Keratinocyte (primary cell): Measurements from ENCODE around the gene SPTLC2. TPM values are rescaled to one million over a fixed set of nuclear protein-coding genes. Genes with fewer than 3 reads are reported as not detected.

Experiments used
- DNase-seq: peaks from one replicate; pipeline ENCODE4 v3.0.0-alpha.2; 2011; ENCODE audit warnings: low read depth, missing footprints, low spot score
- FAIRE-seq: peaks from 2 replicates; lab custom pipeline; 2011; peaks lifted over from hg19 to GRCh38; lab: Jason Lieb, UNC
- H2AFZ ChIP-seq: 2 replicates; pipeline ENCODE4 v1.6.0; 2012; ENCODE audit warnings: low read length, control low read depth, inconsistent platforms; ENCODE audit not compliant: control insufficient read depth
- H3K27ac ChIP-seq: 2 replicates; pipeline ENCODE4 v1.5.1; 2011; ENCODE audit warnings: low read length; ENCODE audit not compliant: control insufficient read depth, insufficient read depth
- H3K27me3 ChIP-seq: 3 replicates; pipeline ENCODE4 v1.6.0; 2011; ENCODE audit warnings: low read length; ENCODE audit not compliant: control insufficient read depth, insufficient read depth; ENCODE audit errors: extremely low read depth
- H3K36me3 ChIP-seq, 2 experiments: 2 replicates in 1 of 2; 3 replicates in 1 of 2; pipeline ENCODE4 v1.5.1; 2011; ENCODE audit warnings: low read length in 2 of 2, mild to moderate bottlenecking in 1 of 2; ENCODE audit not compliant: control insufficient read depth in 2 of 2, insufficient read depth in 2 of 2; ENCODE audit errors: extremely low read depth in 1 of 2
- H3K4me1 ChIP-seq: 3 replicates; pipeline ENCODE4 v1.5.1; 2011; ENCODE audit warnings: low read length; ENCODE audit not compliant: control insufficient read depth, insufficient read depth; ENCODE audit errors: extremely low read depth
- H3K4me2 ChIP-seq: 3 replicates; pipeline ENCODE4 v1.6.0; 2011; ENCODE audit warnings: low read depth, low read length; ENCODE audit not compliant: control insufficient read depth, insufficient read depth; ENCODE audit errors: extremely low read depth
- H3K4me3 ChIP-seq, 3 experiments: fragments of 200-600 bp in 1 of 3; sonication (generic) in 1 of 3; 2 replicates in 2 of 3; 3 replicates in 1 of 3; pipeline ENCODE4 v1.5.1; 2011 to 2016; ENCODE audit warnings: low read length in 3 of 3, mild to moderate bottlenecking in 3 of 3, control low read depth in 2 of 3, inconsistent platforms in 1 of 3, low read depth in 1 of 3, mixed read lengths in 1 of 3, mixed run types in 1 of 3, moderate library complexity in 1 of 3; ENCODE audit not compliant: control insufficient read depth in 2 of 3, insufficient read depth in 2 of 3; ENCODE audit errors: extremely low read depth in 1 of 3
- H3K79me2 ChIP-seq: 2 replicates; pipeline ENCODE4 v1.6.0; 2012; ENCODE audit warnings: low read length; ENCODE audit not compliant: control insufficient read depth, insufficient read depth
- H3K9ac ChIP-seq: 3 replicates; pipeline ENCODE4 v1.6.0; 2011; ENCODE audit warnings: low read length; ENCODE audit not compliant: control insufficient read depth, insufficient read depth; ENCODE audit errors: extremely low read depth
- H3K9me1 ChIP-seq: 3 replicates; pipeline ENCODE4 v1.6.0; 2011; ENCODE audit warnings: low read length; ENCODE audit not compliant: control insufficient read depth, insufficient read depth; ENCODE audit errors: extremely low read depth
- H3K9me3 ChIP-seq: 2 replicates; pipeline ENCODE4 v1.5.1; 2012; ENCODE audit warnings: low read depth, low read length; ENCODE audit not compliant: control insufficient read depth
- H4K20me1 ChIP-seq: 3 replicates; pipeline ENCODE4 v1.6.0; 2011; ENCODE audit warnings: low read length; ENCODE audit not compliant: control insufficient read depth, insufficient read depth; ENCODE audit errors: extremely low read depth
- EZH2 ChIP-seq: IDR thresholded peaks from one replicate; pipeline ENCODE4 v1.6.1; 2012; ENCODE audit warnings: inconsistent platforms, mild to moderate bottlenecking, low read length, moderate library complexity
- dilution Hi-C: fragments of 300-500 bp; cut with MboI; formaldehyde crosslinking; loops from one replicate; pipeline ENCODE4 v1.7.0; 2020; ENCODE audit warnings: low sequenced_read_pairs; ENCODE audit not compliant: extremely low pct_ligation_motif_present
- polyA plus RNA-seq, 5 experiments: library from polyadenylated mRNA; depleted of rRNA in 3 of 5; stranded (reverse) in 3 of 5; stranded (forward) in 1 of 5; unstranded in 1 of 5; fragments of >200 nt; gene quantifications; 1 replicate in 1 of 5; 2 replicates in 3 of 5; 3 replicates in 1 of 5; pipeline versions ENCODE4 v1.2.1 to v1.2.3, GENCODE V29; 2011 to 2012; ENCODE audit warnings: missing spikeins in 2 of 5, low read depth in 1 of 5, low replicate concordance in 1 of 5
- TF ChIP-seq, protein P1 (sequence below), 3 experiments: IDR thresholded peaks in 1 of 3; conservative IDR thresholded peaks in 1 of 3; optimal IDR thresholded peaks in 1 of 3; 2 replicates in 2 of 3; 3 replicates in 1 of 3; pipeline versions ENCODE3 to v1.5.1; 2011; ENCODE audit warnings: low read length in 3 of 3, mild to moderate bottlenecking in 3 of 3, moderate library complexity in 2 of 3, control low read depth in 1 of 3, inconsistent platforms in 1 of 3; ENCODE audit not compliant: insufficient read depth in 2 of 3; ENCODE audit errors: extremely low read depth in 1 of 3

SPTLC2 gene
- polyA plus RNA-seq, 1 donor (not counting 4 experiments of a cell fraction or from before 2014, with no cell fraction given): 46.8 TPM

- Histone ChIP-seq H3K27ac (no peak overlapping the region), H2AFZ (no peak overlapping the region), H3K9me1 (no peaks in the 10 kb centered on the region), H4K20me1 (peaks cover 5% of the 10 kb centered on the region), H3K4me1 (no peaks in the 10 kb centered on the region), H3K4me3 (no peak overlapping the region), H3K36me3 (peaks cover 6 to 8% of the 10 kb centered on the region in 2 experiments), H3K9ac (no peak overlapping the region), H3K79me2 (peaks cover 2% of the 10 kb centered on the region), H3K27me3 (no peaks in the 10 kb centered on the region), H3K9me3 (no peaks in the 10 kb centered on the region), H3K4me2 (no peak overlapping the region)
- DNase-seq (no peak), FAIRE-seq (no peak)
- dilution Hi-C loops: no loop called here
- TF ChIP-seq EZH2: no peak
- TF ChIP-seq, protein P1, sequence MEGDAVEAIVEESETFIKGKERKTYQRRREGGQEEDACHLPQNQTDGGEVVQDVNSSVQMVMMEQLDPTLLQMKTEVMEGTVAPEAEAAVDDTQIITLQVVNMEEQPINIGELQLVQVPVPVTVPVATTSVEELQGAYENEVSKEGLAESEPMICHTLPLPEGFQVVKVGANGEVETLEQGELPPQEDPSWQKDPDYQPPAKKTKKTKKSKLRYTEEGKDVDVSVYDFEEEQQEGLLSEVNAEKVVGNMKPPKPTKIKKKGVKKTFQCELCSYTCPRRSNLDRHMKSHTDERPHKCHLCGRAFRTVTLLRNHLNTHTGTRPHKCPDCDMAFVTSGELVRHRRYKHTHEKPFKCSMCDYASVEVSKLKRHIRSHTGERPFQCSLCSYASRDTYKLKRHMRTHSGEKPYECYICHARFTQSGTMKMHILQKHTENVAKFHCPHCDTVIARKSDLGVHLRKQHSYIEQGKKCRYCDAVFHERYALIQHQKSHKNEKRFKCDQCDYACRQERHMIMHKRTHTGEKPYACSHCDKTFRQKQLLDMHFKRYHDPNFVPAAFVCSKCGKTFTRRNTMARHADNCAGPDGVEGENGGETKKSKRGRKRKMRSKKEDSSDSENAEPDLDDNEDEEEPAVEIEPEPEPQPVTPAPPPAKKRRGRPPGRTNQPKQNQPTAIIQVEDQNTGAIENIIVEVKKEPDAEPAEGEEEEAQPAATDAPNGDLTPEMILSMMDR (optimal IDR thresholded peaks at IDR 0.05 in 1 of 3, IDR thresholded peaks at IDR 0.05 in 1 of 3, conservative IDR thresholded peaks at IDR 0.05 in 1 of 3; ENCODE audit: extremely low read depth in 1 of 3, insufficient read depth in 2 of 3, low read length in 3 of 3): no peak
These were observed 50.5 kb downstream of the SPTLC2 start for GRCh38 chr14:77565994-77566305.

DNA sequence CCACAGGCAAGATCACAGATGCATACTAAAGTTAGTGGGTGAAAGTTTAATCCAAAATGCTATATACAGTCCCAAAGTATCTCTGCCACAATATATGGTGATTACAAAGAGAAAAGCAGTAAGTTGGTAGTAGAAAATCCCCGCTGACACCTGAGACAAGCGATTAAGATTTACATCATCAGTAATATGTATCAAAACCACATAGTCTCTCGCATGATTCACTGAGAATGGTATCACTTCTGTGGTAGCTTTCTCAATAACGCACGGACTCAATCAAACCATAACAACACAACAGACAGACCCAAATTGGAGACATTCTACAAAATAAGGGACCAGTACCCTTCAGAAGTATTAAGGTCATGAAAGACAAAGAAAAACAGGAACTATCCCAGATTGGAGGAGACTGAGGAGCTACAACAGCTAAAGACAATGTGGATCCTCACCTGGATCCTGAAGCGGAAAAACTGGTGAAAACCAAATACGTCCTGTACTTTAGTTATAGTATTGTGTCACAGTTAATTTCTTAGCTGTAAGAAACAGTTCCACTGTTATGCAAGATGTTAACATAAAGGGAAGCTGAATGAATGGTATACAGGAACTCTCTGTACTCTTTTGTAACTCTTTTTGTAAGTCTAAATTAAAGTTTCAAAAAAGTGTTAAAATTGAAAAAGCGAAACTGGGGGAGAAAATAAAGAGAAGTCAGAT, 51.0 kb downstream of the SPTLC2 start:
- TF ChIP-seq, protein P1 (optimal IDR thresholded peaks at IDR 0.05 in 1 of 3, IDR thresholded peaks at IDR 0.05 in 1 of 3, conservative IDR thresholded peaks at IDR 0.05 in 1 of 3; ENCODE audit: extremely low read depth in 1 of 3, insufficient read depth in 2 of 3, low read length in 3 of 3): no peak
- TF ChIP-seq EZH2: no peak
- Histone ChIP-seq H3K9me3 (no peaks in the 10 kb centered on the region), H3K4me3 (no peak overlapping the region), H3K27ac (no peak overlapping the region), H3K4me1 (no peaks in the 10 kb centered on the region), H2AFZ (no peak overlapping the region), H3K4me2 (no peak overlapping the region), H3K36me3 (peaks cover 4 to 8% of the 10 kb centered on the region in 2 experiments), H3K79me2 (peaks cover 2% of the 10 kb centered on the region), H4K20me1 (peaks cover 5% of the 10 kb centered on the region), H3K9me1 (no peaks in the 10 kb centered on the region), H3K9ac (no peak overlapping the region), H3K27me3 (no peaks in the 10 kb centered on the region)
- dilution Hi-C loops: no loop called here
- DNase-seq (no peak), FAIRE-seq (peak; percentile 55)
